A204.1 (cell line): ENCODE data around the gene GDAP1L1.
"Not testable (repeated sequence)": the region's sequence is repeated elsewhere in the genome, so short reads cannot be mapped to it uniquely, and the experiment has no call there.

Experiments used
- FAIRE-seq: peaks from 2 replicates; lab custom pipeline; 2012; peaks lifted over from hg19 to GRCh38; lab: Jason Lieb, UNC

Gene GDAP1L1

GRCh38 chr20:44304383-44304782, 57.3 kb downstream of the GDAP1L1 start:
- FAIRE-seq, result no peak

GRCh38 chr20:44306927-44307326, 59.8 kb downstream of the GDAP1L1 start:
- no peak for FAIRE-seq

GRCh38 chr20:44309763-44310663, 62.9 kb downstream of the GDAP1L1 start:
- no peak for FAIRE-seq

- no peak for FAIRE-seq
These were observed 63.8 kb downstream of the GDAP1L1 start, which contains the start of gene FITM2 for GRCh38 chr20:44310664-44311639. FITM2 (minus strand) TSS chr20:44311202; CDS start chr20:44311148, 54 bp downstream.

- FAIRE-seq, result no peak
These were observed 67.8 kb downstream of the GDAP1L1 start for GRCh38 chr20:44314870-44315269.

GRCh38 chr20:44319839-44320422, 72.8 kb downstream of the GDAP1L1 start:
- FAIRE-seq, result no peak

GRCh38 chr20:44324343-44324742, 77.2 kb downstream of the GDAP1L1 start:
- no peak for FAIRE-seq

GRCh38 chr20:44326391-44327159, 79.5 kb downstream of the GDAP1L1 start:
- FAIRE-seq, result no peak

GRCh38 chr20:44327748-44328147, 80.6 kb downstream of the GDAP1L1 start:
- not testable (repeated sequence) for FAIRE-seq

GRCh38 chr20:44328428-44328827, 81.3 kb downstream of the GDAP1L1 start:
- FAIRE-seq, result no peak
